ENCODE data around the gene PSMA3. TPM values are rescaled to one million over a fixed set of nuclear protein-coding genes. Genes with fewer than 3 reads are reported as not detected.

Gene PSMA3
- total and polyA plus RNA-seq, 2 of the 8 experiments (the other 6 are each of a cell fraction or from before 2014, with no cell fraction given), result 285 to 507 TPM

DNA sequence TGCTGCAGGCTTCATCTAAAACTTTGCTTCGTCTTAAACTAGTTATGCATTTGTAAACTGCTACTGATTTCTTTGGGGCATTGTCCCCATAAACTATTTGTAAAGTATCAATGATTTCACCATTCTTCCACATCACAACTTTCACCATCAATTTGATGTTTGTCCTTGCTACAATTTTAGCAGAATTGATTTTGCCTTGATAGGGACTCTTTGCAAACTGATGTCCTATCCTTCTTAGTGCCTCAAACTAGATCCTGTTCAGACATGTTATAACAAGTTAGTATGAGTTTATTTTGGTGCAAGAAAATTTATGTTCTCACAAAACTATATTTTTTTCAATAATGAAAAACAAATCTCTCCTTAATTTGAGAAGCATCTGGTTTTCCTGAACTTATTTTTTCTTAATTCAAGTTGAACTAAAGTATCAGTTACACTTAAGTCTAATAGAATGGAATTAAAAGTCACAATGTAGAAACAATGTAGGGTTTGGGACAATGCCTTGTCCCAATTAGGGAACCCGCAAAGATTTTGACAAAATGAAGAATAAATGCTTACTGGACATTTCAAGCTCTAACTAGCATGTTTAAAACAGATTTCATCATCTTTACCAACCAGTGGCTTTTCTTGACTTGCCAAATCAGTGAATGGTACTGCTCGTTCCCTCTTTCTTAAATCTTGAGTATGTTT lies 43.6 kb downstream of the PSMA3 start:
- no peak overlapping the region for H3K4me2 ChIP-seq (ENCODE audit: insufficient read depth in 1 of 2, low read depth in 2 of 2, low read length in 2 of 2)
- FAIRE-seq, result no peak

More for the DNA sequence above, 43.6 kb downstream of the PSMA3 start:
- peaks cover 6 to 81% (median 28%) of the 10 kb centered on the region in 4 experiments; a peak in 7 of 8 replicates for H3K36me3 ChIP-seq (ENCODE audit: control insufficient read depth in 2 of 4, insufficient read depth in 4 of 4, low read length in 3 of 4)
- H4K91ac ChIP-seq (replicated peaks; ENCODE audit: insufficient read length, low read length), result no peak overlapping the region
- no peak overlapping the region for H2BK5ac ChIP-seq (ENCODE audit: low read depth, low read length)
- H3K23ac ChIP-seq (ENCODE audit: insufficient read length), result no peak overlapping the region
- H3K79me1 ChIP-seq (ENCODE audit: low read depth, low read length), result no peaks in the 10 kb centered on the region
- H2BK12ac ChIP-seq (ENCODE audit: low read depth, low read length), result no peak overlapping the region
- H3K56ac ChIP-seq (replicated peaks; ENCODE audit: insufficient read length, low read depth, low read length), result no peak overlapping the region
- H3K14ac ChIP-seq (ENCODE audit: insufficient read length), result no peak overlapping the region
- H3K18ac ChIP-seq (ENCODE audit: extremely low read depth, low read length), result no peak overlapping the region
- TF ChIP-seq SP2 (IDR thresholded peaks at IDR 0.05; ENCODE audit: low read length) (no peak), BRCA1 (IDR thresholded peaks at IDR 0.05; ENCODE audit: low read depth, low read length) (no peak), SUZ12 (IDR thresholded peaks at IDR 0.05; ENCODE audit: low read length) (no peak), ASH2L (IDR thresholded peaks at IDR 0.05; ENCODE audit: low read length) (no peak), EGR1 (IDR thresholded peaks at IDR 0.05; ENCODE audit: borderline replicate concordance, low read depth, low read length) (no peak), CBX8 (IDR thresholded peaks at IDR 0.05; ENCODE audit: borderline replicate concordance, low read depth, low read length) (no peak), TAF1 (IDR thresholded peaks at IDR 0.05; ENCODE audit: low read depth, low read length) (no peak), HDAC6 (IDR thresholded peaks at IDR 0.05; ENCODE audit: low read depth, low read length) (no peak), SRF (IDR thresholded peaks at IDR 0.05; ENCODE audit: low read depth, low read length) (no peak)
- peaks cover 0 to 78% of the 10 kb centered on the region in 2 experiments; a peak in 2 of 4 replicates for H3K79me2 ChIP-seq (ENCODE audit: control insufficient read depth in 1 of 2, insufficient read depth in 2 of 2, low read length in 2 of 2)
- H3K9me3 ChIP-seq (ENCODE audit: insufficient read depth in 2 of 2, low read depth in 1 of 2, low read length in 1 of 2), result no peaks in the 10 kb centered on the region
- H4K5ac ChIP-seq (ENCODE audit: insufficient read length, low read depth, low read length), result no peak overlapping the region
- H2BK120ac ChIP-seq (replicated peaks; ENCODE audit: low read depth, low read length), result no peak overlapping the region
- no peak overlapping the region for H2AFZ ChIP-seq (ENCODE audit: low read length)
- H3K4me1 ChIP-seq (replicated peaks in 1 of 4; ENCODE audit: control insufficient read depth in 3 of 4, insufficient read depth in 4 of 4, low read length in 3 of 4), result no peaks in the 10 kb centered on the region
- no peak overlapping the region for H2BK15ac ChIP-seq (ENCODE audit: low read length)
- no peak overlapping the region for H3K27ac ChIP-seq (ENCODE audit: low read depth, low read length)
- no peaks in the 10 kb centered on the region for H3K23me2 ChIP-seq (ENCODE audit: low read depth, low read length)
- no peak overlapping the region for H2AK5ac ChIP-seq (ENCODE audit: low read depth, low read length)
- H3K9ac ChIP-seq (replicated peaks in 1 of 4; ENCODE audit: extremely low read depth in 1 of 4, low read depth in 3 of 4, low read length in 3 of 4), result no peak overlapping the region
- DNase-seq (ENCODE audit: low read depth in 1 of 2, low spot score in 2 of 2), result no peak
- no peak overlapping the region for H4K8ac ChIP-seq (ENCODE audit: extremely low read depth, insufficient read depth, low read length)
- WGBS, 2 experiments (ENCODE audit: extremely low coverage in 1 of 2, insufficient coverage in 1 of 2, insufficient read length in 1 of 2, insufficient replicate concordance in 2 of 2, low coverage in 1 of 2, low lambda C conversion rate in 2 of 2, missing lambda C conversion rate in 1 of 2), result 61% methylated on average over 3 of the region's 3 CpGs; no CpG with 5 or more reads in 1 of the 2 experiments
- POLR2A ChIA-PET (ENCODE audit: partially characterized antibody), result interaction anchor here (1.3 to 2.9 kb wide), 3 partner anchors 10 to 43 kb away, joined by 3 to 11 read pairs (median 6); partner anchors contain the start of genes ARID4A and PSMA3
- no peak overlapping the region for H2BK20ac ChIP-seq (ENCODE audit: low read length)
- no peak overlapping the region for H3K4me3 ChIP-seq (ENCODE audit: extremely low read depth in 1 of 4, insufficient read depth in 2 of 4, low read depth in 3 of 4, low read length in 4 of 4)
- H3K4ac ChIP-seq (replicated peaks; ENCODE audit: insufficient read length, low read depth, low read length), result no peak overlapping the region
- CTCF ChIA-PET (ENCODE audit: partially characterized antibody), result no interaction called here
- peaks cover 3 to 6% of the 10 kb centered on the region in 2 experiments for H4K20me1 ChIP-seq (replicated peaks in 1 of 2; ENCODE audit: control insufficient read depth in 1 of 2, insufficient read depth in 2 of 2, low read length in 2 of 2)
- H3K27me3 ChIP-seq (replicated peaks in 1 of 4; ENCODE audit: control insufficient read depth in 3 of 4, extremely low read depth in 1 of 4, insufficient read depth in 3 of 4, low read length in 3 of 4), result no peaks in the 10 kb centered on the region
